Fibroblast of lung (primary cell): ENCODE data around the gene ATP9B.

Source experiments
- CTCF ChIP-seq, 2 donors: IDR thresholded peaks in 1 of 2; conservative IDR thresholded peaks in 1 of 2; 1 replicate in 1 of 2; 2 replicates in 1 of 2; pipeline ENCODE4 v1.5.1; 2011 to 2012; ENCODE audit warnings: low read length in 2 of 2, control low read depth in 1 of 2, inconsistent platforms in 1 of 2, low read depth in 1 of 2, mild to moderate bottlenecking in 1 of 2
- EZH2 ChIP-seq: IDR thresholded peaks from 2 replicates; pipeline ENCODE4 v1.5.1; 2012; ENCODE audit warnings: low read length, control low read depth, mild to moderate bottlenecking; ENCODE audit errors: missing control alignments

DNA sequence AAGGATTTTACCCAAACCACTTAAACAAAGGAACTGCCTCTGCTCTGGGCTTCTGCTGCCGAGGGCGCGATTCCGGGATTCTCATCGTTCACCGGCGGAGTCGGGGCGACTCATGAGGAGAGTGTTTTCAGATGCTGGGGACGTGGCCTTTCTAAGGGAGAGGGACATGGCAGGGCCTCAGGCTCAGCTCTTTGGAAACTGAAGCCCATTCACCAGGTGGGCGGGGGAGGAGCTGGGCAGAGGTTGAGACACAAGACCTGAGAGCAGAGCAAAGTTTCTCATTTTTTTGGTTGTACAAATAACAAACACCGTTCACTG lies 356.3 kb downstream of the ATP9B start:
- TF ChIP-seq CTCF (conservative IDR thresholded peaks at IDR 0.05 in 1 of 2, IDR thresholded peaks at IDR 0.05 in 1 of 2; ENCODE audit: low read depth in 1 of 2, low read length in 2 of 2) (no peak), EZH2 (no peak)
